ENCODE data around the gene SPATA3.
A peak's percentile ranks its signal among the peaks of the same experiment; 100 is the strongest.

SPATA3 gene

GRCh38 chr2:230968921-230969658 is 26.8 kb upstream of the SPATA3 start:
- DNase-seq, result peak; percentile 53

- DNase-seq, result no peak
These were observed 26.3 kb upstream of the SPATA3 start for GRCh38 chr2:230969659-230970015.

- no peak for DNase-seq
These were observed 23.9 kb upstream of the SPATA3 start for GRCh38 chr2:230972046-230972445.

GRCh38 chr2:230974096-230974913 is 21.6 kb upstream of the SPATA3 start:
- peak; percentile 91 for DNase-seq

- DNase-seq, result no peak
These were observed 20.0 kb upstream of the SPATA3 start for GRCh38 chr2:230975927-230976326.

GRCh38 chr2:230976671-230977171 is 19.2 kb upstream of the SPATA3 start:
- DNase-seq, result no peak

- peak; percentile 77 for DNase-seq
These were observed 15.5 kb upstream of the SPATA3 start for GRCh38 chr2:230980468-230980867.

- peak; percentile 91 for DNase-seq
These were observed 14.2 kb upstream of the SPATA3 start for GRCh38 chr2:230981704-230982103.

- no peak for DNase-seq
These were observed 13.8 kb upstream of the SPATA3 start for GRCh38 chr2:230982126-230982525.

GRCh38 chr2:230982528-230982927 is 13.4 kb upstream of the SPATA3 start:
- DNase-seq, result peak; percentile 36

- DNase-seq, result peak; percentile 43
These were observed 12.4 kb upstream of the SPATA3 start for GRCh38 chr2:230983566-230983965.

- peak; percentile 97 for DNase-seq
These were observed 11.3 kb upstream of the SPATA3 start for GRCh38 chr2:230984393-230985220.

GRCh38 chr2:230985519-230986231 is 10.2 kb upstream of the SPATA3 start:
- peak; percentile 47 for DNase-seq

GRCh38 chr2:230986520-230987136 is 9.3 kb upstream of the SPATA3 start:
- DNase-seq, result no peak

GRCh38 chr2:230987137-230988020 is 8.5 kb upstream of the SPATA3 start:
- DNase-seq, result peak; percentile 84

GRCh38 chr2:230989731-230990130 is 6.2 kb upstream of the SPATA3 start:
- no peak for DNase-seq

- no peak for DNase-seq
These were observed 5.6 kb upstream of the SPATA3 start for GRCh38 chr2:230990131-230990898.

GRCh38 chr2:230990899-230991150 is 5.1 kb upstream of the SPATA3 start:
- no peak for DNase-seq

- DNase-seq, result no peak
These were observed 4.3 kb upstream of the SPATA3 start for GRCh38 chr2:230991598-230991997.

- DNase-seq, result no peak
These were observed 740 bp downstream of the SPATA3 start for GRCh38 chr2:230996661-230997060.

All from activated CD4-positive, alpha-beta T cell treated with anti-CD3 and anti-CD28 coated beads, Interleukin-2, amount 50 U/mL, for 16 hours (primary cell).